ENCODE results near the gene FOXG1.

The FOXG1 gene

GRCh38 chr14:28762303-28762954, 4.2 kb upstream of the FOXG1 start:
- DNase-seq = no peak

GRCh38 chr14:28762955-28763326, 3.6 kb upstream of the FOXG1 start:
- no peak for DNase-seq

- no peak for DNase-seq
Observed at GRCh38 chr14:28763751-28764256, 2.8 kb upstream of the FOXG1 start.

GRCh38 chr14:28764257-28765160, 2.1 kb upstream of the FOXG1 start:
- DNase-seq = no peak

GRCh38 chr14:28765169-28765830, 1.3 kb upstream of the FOXG1 start:
- DNase-seq = no peak

GRCh38 chr14:28765831-28766468, 637 bp upstream of the FOXG1 start:
- DNase-seq = no peak

- DNase-seq = no peak
Observed at GRCh38 chr14:28767030-28767852, 654 bp downstream of the FOXG1 start.

GRCh38 chr14:28767853-28768741, 1.5 kb downstream of the FOXG1 start:
- DNase-seq = no peak

- DNase-seq = no peak
Observed at GRCh38 chr14:28769276-28769880, 2.8 kb downstream of the FOXG1 start.

- no peak for DNase-seq
Observed at GRCh38 chr14:28770061-28770460, 3.5 kb downstream of the FOXG1 start.

GRCh38 chr14:28770630-28771029, 4.0 kb downstream of the FOXG1 start:
- DNase-seq = no peak

- DNase-seq = no peak
Observed at GRCh38 chr14:28771168-28771567, 4.6 kb downstream of the FOXG1 start.

GRCh38 chr14:28772613-28773012, 6.0 kb downstream of the FOXG1 start:
- DNase-seq = no peak

GRCh38 chr14:28773176-28773575, 6.6 kb downstream of the FOXG1 start:
- DNase-seq = no peak

- DNase-seq = no peak
Observed at GRCh38 chr14:28773861-28774691, 7.5 kb downstream of the FOXG1 start.

GRCh38 chr14:28774764-28775735, 8.5 kb downstream of the FOXG1 start:
- no peak for DNase-seq

- no peak for DNase-seq
Observed at GRCh38 chr14:28776482-28777266, 10.1 kb downstream of the FOXG1 start.

Data from kidney glomerular epithelial cell (primary cell).